Measurements from ENCODE around the gene MAGEA12.
"Not testable (repeated sequence)": the region's sequence is repeated elsewhere in the genome, so short reads cannot be mapped to it uniquely, and the experiment has no call there.

MAGEA12 gene

DNA sequence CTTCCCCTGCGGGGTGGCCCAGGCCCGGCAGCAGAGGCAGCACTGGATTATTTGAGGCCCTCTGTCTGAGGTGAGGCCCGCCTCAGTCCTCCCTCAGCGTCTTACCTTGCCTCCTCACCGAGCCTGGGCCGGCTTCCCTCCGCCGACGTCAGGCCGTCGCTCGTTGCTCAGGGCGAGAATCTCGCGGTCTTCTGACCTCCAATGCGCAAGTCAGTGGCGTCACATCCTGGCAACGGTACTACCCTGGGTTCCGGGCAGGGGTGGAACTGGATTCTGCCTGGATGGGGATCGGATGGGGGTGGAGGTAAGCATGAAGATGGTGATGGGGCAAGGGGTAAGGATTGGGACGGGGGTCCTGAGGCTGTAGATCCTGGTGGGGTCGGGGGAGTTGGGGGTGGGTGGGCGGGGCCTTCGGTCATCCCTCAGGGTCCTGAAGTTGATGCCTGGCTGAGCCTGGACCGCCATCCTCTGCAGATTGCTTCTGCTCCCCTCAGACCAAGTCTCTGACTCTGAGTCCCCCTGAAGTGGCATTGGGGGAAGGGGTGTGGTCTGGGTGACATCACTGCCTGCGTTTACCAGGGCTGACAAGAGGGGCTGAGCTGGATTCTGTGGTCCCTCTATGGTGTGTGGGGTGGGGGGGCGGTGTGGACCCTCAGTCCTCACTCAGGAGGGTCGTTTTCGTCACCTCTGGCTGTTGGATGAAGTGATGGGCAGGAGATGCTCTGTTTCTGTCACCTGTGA lies 36.2 kb downstream of the MAGEA12 start, which contains the start of gene MAGEA6:
Gene MAGEA6, minus strand, starts transcription at position 141 of the 741 bp plus-strand sequence. CDS start 2,039 bp downstream, outside the sequence.
- not testable (repeated sequence) for DNase-seq

DNA sequence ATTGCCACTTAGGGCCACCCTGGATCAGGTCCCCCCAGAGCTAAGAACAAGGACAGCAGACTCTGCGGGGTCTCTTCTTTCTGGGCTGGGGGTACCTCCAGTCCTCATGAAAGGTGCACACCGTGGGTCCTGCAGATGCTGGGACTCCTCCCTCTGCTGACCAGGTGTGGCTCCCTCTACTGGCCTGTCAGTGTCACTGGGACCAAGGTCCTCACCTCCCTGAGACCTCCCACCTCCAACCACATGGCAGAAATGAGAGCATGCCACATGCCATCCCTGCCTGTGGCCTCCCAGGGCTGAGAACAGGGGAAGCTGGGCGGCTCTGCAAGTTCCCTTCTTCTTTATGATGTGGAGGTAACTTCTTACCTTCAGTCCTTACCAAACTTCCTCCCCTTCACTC lies 53.5 kb downstream of the MAGEA12 start:
- not testable (repeated sequence) for DNase-seq
